Gastrocnemius medialis (tissue), 4 donors: ENCODE measurements around the gene SOWAHB. TPM values are rescaled to one million over a fixed set of nuclear protein-coding genes. Genes with fewer than 3 reads are reported as not detected.
A peak's percentile ranks its signal among the peaks of the same experiment; 100 is the strongest.

Source experiments
- ATAC-seq, 2 donors: fragments of 150-250 bp; one replicate each; pipeline ENCODE4 v1.9.1; 2016
- DNase-seq, 2 donors: peaks; one replicate each; pipeline ENCODE4 v3.0.0-alpha.2; 2019
- H3K27ac ChIP-seq, 4 donors: fragments of 200-600 bp; sonication (generic); 1 replicate in 1 of 4; 2 replicates in 3 of 4; pipeline ENCODE4 v1.5.1; 2016 to 2018; ENCODE audit warnings: mild to moderate bottlenecking in 2 of 4, moderate library complexity in 1 of 4
- H3K27me3 ChIP-seq, 3 donors: fragments of 200-600 bp; sonication (generic) in 2 of 3; 1 replicate in 1 of 3; 2 replicates in 2 of 3; pipeline versions ENCODE4 v1.5.1 to v1.6.0; 2016 to 2019; ENCODE audit warnings: mild to moderate bottlenecking in 1 of 3, moderate library complexity in 1 of 3
- H3K36me3 ChIP-seq, 2 donors: fragments of 200-600 bp; sonication (generic) in 1 of 2; one replicate each; pipeline ENCODE4 v1.5.1; 2017 to 2018
- H3K4me1 ChIP-seq, 2 donors: fragments of 200-600 bp; sonication (generic) in 1 of 2; one replicate each; pipeline ENCODE4 v1.5.1; 2016 to 2017; ENCODE audit warnings: mild to moderate bottlenecking in 2 of 2
- H3K4me3 ChIP-seq, 4 donors: fragments of 200-600 bp; sonication (generic) in 3 of 4; 1 replicate in 1 of 4; 2 replicates in 3 of 4; pipeline ENCODE4 v1.5.1; 2016 to 2019; ENCODE audit warnings: mild to moderate bottlenecking in 2 of 4
- H3K9me3 ChIP-seq, 3 donors: fragments of 200-600 bp; sonication (generic) in 2 of 3; 1 replicate in 1 of 3; 2 replicates in 2 of 3; pipeline ENCODE4 v1.5.1; 2016 to 2019
- CTCF ChIP-seq, 5 experiments: fragments of 450-650 bp in 3 of 5; fragments of 200-600 bp in 2 of 5; sonication (generic) in 2 of 5; IDR thresholded peaks in 4 of 5; conservative IDR thresholded peaks in 1 of 5; 1 replicate in 4 of 5; 2 replicates in 1 of 5; pipeline ENCODE4 v1.5.1; 2016 to 2019; ENCODE audit warnings: antibody characterized with exemption in 5 of 5, mild to moderate bottlenecking in 3 of 5, moderate library complexity in 3 of 5
- POLR2A ChIP-seq, 2 donors: fragments of 450-650 bp; IDR thresholded peaks; one replicate each; pipeline ENCODE4 v1.6.1; 2017; ENCODE audit warnings: antibody characterized with exemption in 2 of 2, mild to moderate bottlenecking in 2 of 2, moderate library complexity in 2 of 2
- in situ Hi-C, 4 donors: fragments of 200-750 bp; cut with MboI; loops; one replicate each; pipeline versions ENCODE4 v1.15.0 to v1.8.0; 2017; ENCODE audit warnings: low sequenced_read_pairs in 4 of 4
- intact Hi-C: fragments of 100-400 bp; cut with DNase I; formaldehyde crosslinking; loops from one replicate; pipeline ENCODE4 v1.15.1; 2023; ENCODE audit warnings: low total_unique reads
- total RNA-seq, 4 donors: library from RNA; depleted of rRNA; stranded (reverse); fragments of >200 nt; gene quantifications; one replicate each; pipeline versions ENCODE4 v1.1.0 to v1.2.3, GENCODE V29; 2016

SOWAHB gene
- total RNA-seq, 4 donors from 2014 or later = 0.12 TPM; not detected in 3

- intact Hi-C loops = no loop called here
- in situ Hi-C loops = no loop called here
- DNase-seq = no peak
- no peaks in the 10 kb centered on the region for H3K9me3 ChIP-seq
- peak in 1 of 2 donors; percentile 36 for ATAC-seq
- peaks cover 0 to 9% of the 10 kb centered on the region in 2 donors for H3K4me1 ChIP-seq
- peaks cover 35 to 58% (median 36%) of the 10 kb centered on the region in 3 donors for H3K27me3 ChIP-seq
- TF ChIP-seq POLR2A (IDR thresholded peaks at IDR 0.05) (no peak), CTCF (IDR thresholded peaks at IDR 0.05 in 4 of 5, conservative IDR thresholded peaks at IDR 0.05 in 1 of 5) (no peak)
- no peak overlapping the region for H3K27ac ChIP-seq
- peak overlapping the region; percentile 40 to 50 (median 48) for H3K4me3 ChIP-seq
- H3K36me3 ChIP-seq = no peaks in the 10 kb centered on the region
Measured at GRCh38 chr4:76896614-76897535, 1.1 kb downstream of the SOWAHB start.

- Histone ChIP-seq H3K4me3 (no peak overlapping the region), H3K36me3 (no peaks in the 10 kb centered on the region), H3K27ac (no peak overlapping the region), H3K9me3 (no peaks in the 10 kb centered on the region), H3K4me1 (peaks cover 0 to 9% of the 10 kb centered on the region in 2 donors), H3K27me3 (peaks cover 35 to 58% (median 36%) of the 10 kb centered on the region in 3 donors)
- TF ChIP-seq POLR2A (IDR thresholded peaks at IDR 0.05) (no peak), CTCF (IDR thresholded peaks at IDR 0.05 in 4 of 5, conservative IDR thresholded peaks at IDR 0.05 in 1 of 5) (no peak)
- DNase-seq (no peak), ATAC-seq (no peak)
- in situ Hi-C loops (no loop called here), intact Hi-C loops (no loop called here)
Measured at GRCh38 chr4:76896048-76896447, 1.9 kb downstream of the SOWAHB start.

- TF ChIP-seq POLR2A (IDR thresholded peaks at IDR 0.05) (no peak), CTCF (IDR thresholded peaks at IDR 0.05 in 4 of 5, conservative IDR thresholded peaks at IDR 0.05 in 1 of 5) (no peak)
- H3K9me3 ChIP-seq = no peaks in the 10 kb centered on the region
- H3K36me3 ChIP-seq = no peaks in the 10 kb centered on the region
- in situ Hi-C loops (no loop called here), intact Hi-C loops (no loop called here)
- ATAC-seq = no peak
- peaks cover 35 to 58% (median 36%) of the 10 kb centered on the region in 3 donors for H3K27me3 ChIP-seq
- no peak for DNase-seq
- no peak overlapping the region for H3K4me3 ChIP-seq
- H3K4me1 ChIP-seq = peaks cover 0 to 9% of the 10 kb centered on the region in 2 donors
- H3K27ac ChIP-seq = no peak overlapping the region
Measured at GRCh38 chr4:76895619-76896018, 2.3 kb downstream of the SOWAHB start.

- Histone ChIP-seq H3K27me3 (peaks cover 35 to 56% (median 35%) of the 10 kb centered on the region in 3 donors), H3K27ac (no peak overlapping the region), H3K4me1 (peaks cover 0 to 9% of the 10 kb centered on the region in 2 donors), H3K4me3 (no peak overlapping the region), H3K36me3 (no peaks in the 10 kb centered on the region), H3K9me3 (no peaks in the 10 kb centered on the region)
- in situ Hi-C loops = no loop called here
- intact Hi-C loops = no loop called here
- ATAC-seq (no peak), DNase-seq (no peak)
- TF ChIP-seq CTCF (IDR thresholded peaks at IDR 0.05 in 4 of 5, conservative IDR thresholded peaks at IDR 0.05 in 1 of 5) (no peak), POLR2A (IDR thresholded peaks at IDR 0.05) (no peak)
Measured at GRCh38 chr4:76894537-76895255, 3.2 kb downstream of the SOWAHB start.
